Endothelial cell of umbilical vein (primary cell): ENCODE measurements around the gene RPS2. TPM values are rescaled to one million over a fixed set of nuclear protein-coding genes. Genes with fewer than 3 reads are reported as not detected.

Source experiments
- BruUV-seq: library from RNA; stranded (reverse); fragments of 400-500 nt; replicated peaks from 2 replicates; lab custom pipeline; 2021; lab: Mats Ljungman, UMichigan
- CTCF ChIA-PET: fragments of 300-600, 350-600 bp; sonication (Branson Sonifier 250); formaldehyde crosslinking; loops from one replicate; lab custom pipeline; 2021; ENCODE audit warnings: antibody characterized with exemption, inconsistent platforms; lab: Charles Lee
- POLR2A ChIA-PET: fragments of 300-600, 350-600 bp; sonication (Branson Sonifier 250); formaldehyde crosslinking; loops from one replicate; lab custom pipeline; 2021; ENCODE audit warnings: antibody characterized with exemption, inconsistent platforms; lab: Charles Lee
- DNase-seq: peaks from one replicate; pipeline ENCODE4 v3.0.0-alpha.2; 2011; ENCODE audit warnings: low read depth, low spot score
- FAIRE-seq: peaks from 2 replicates; lab custom pipeline; 2011; peaks lifted over from hg19 to GRCh38; lab: Jason Lieb, UNC
- H2AFZ ChIP-seq: 2 replicates; pipeline ENCODE4 v1.6.0; 2012; ENCODE audit warnings: low read depth, low read length, control low read depth, inconsistent platforms
- H3K27ac ChIP-seq: 2 replicates; pipeline ENCODE4 v1.5.1; 2011; ENCODE audit warnings: low read depth, mild to moderate bottlenecking, control low read depth, low read length, moderate library complexity; ENCODE audit not compliant: insufficient read depth
- H3K27me3 ChIP-seq, 2 experiments: 2 replicates each; pipeline versions ENCODE4 v1.6.0 to v1.6.1; 2011; ENCODE audit warnings: low read length in 2 of 2, mixed read lengths in 1 of 2; ENCODE audit not compliant: control insufficient read depth in 2 of 2, insufficient read depth in 2 of 2
- H3K36me3 ChIP-seq, 2 experiments: 2 replicates in 1 of 2; 3 replicates in 1 of 2; pipeline ENCODE4 v1.5.1; 2011; ENCODE audit warnings: low read length in 2 of 2, mild to moderate bottlenecking in 1 of 2, moderate library complexity in 1 of 2; ENCODE audit not compliant: control insufficient read depth in 2 of 2, insufficient read depth in 2 of 2; ENCODE audit errors: extremely low read depth in 1 of 2
- H3K4me1 ChIP-seq: 3 replicates; pipeline ENCODE4 v1.5.1; 2011; ENCODE audit warnings: mild to moderate bottlenecking, low read length; ENCODE audit not compliant: control insufficient read depth, insufficient read depth; ENCODE audit errors: extremely low read depth
- H3K4me2 ChIP-seq: 2 replicates; pipeline ENCODE4 v1.6.1; 2011; ENCODE audit warnings: low read length, control low read depth, mixed read lengths; ENCODE audit not compliant: insufficient read depth
- H3K4me3 ChIP-seq, 3 experiments: fragments of 200-600 bp in 1 of 3; sonication (generic), shearing (Covaris generic) in 1 of 3; replicated peaks in 1 of 3; 2 replicates each; pipeline ENCODE4 v1.5.1; 2011 to 2016; ENCODE audit warnings: control low read depth in 3 of 3, low read length in 3 of 3, mild to moderate bottlenecking in 2 of 3, inconsistent platforms in 1 of 3, low read depth in 1 of 3, moderate library complexity in 1 of 3; ENCODE audit not compliant: insufficient read depth in 1 of 3
- H3K79me2 ChIP-seq: 2 replicates; pipeline ENCODE4 v1.6.0; 2012; ENCODE audit warnings: low read length, inconsistent platforms; ENCODE audit not compliant: control insufficient read depth, insufficient read depth
- H3K9ac ChIP-seq: replicated peaks from 2 replicates; pipeline ENCODE3; 2011; ENCODE audit warnings: low read length, control low read depth; ENCODE audit not compliant: insufficient read depth; ENCODE audit errors: extremely low read depth
- H3K9me1 ChIP-seq: replicated peaks from 3 replicates; pipeline ENCODE4 v1.6.0; 2011; ENCODE audit warnings: mild to moderate bottlenecking, low read length; ENCODE audit not compliant: control insufficient read depth, insufficient read depth; ENCODE audit errors: extremely low read depth
- H3K9me3 ChIP-seq: replicated peaks from 2 replicates; pipeline ENCODE4 v1.5.1; 2012; ENCODE audit warnings: low read length, inconsistent platforms; ENCODE audit not compliant: control insufficient read depth, insufficient read depth
- H4K20me1 ChIP-seq: replicated peaks from 2 replicates; pipeline ENCODE3; 2011; ENCODE audit warnings: mild to moderate bottlenecking, low read length; ENCODE audit not compliant: control insufficient read depth, insufficient read depth; ENCODE audit errors: extremely low read depth
- CTCF ChIP-seq, 2 donors: IDR thresholded peaks; 1 replicate in 1 of 2; 2 replicates in 1 of 2; pipeline ENCODE4 v1.5.1; 2011; ENCODE audit warnings: low read length in 2 of 2, mild to moderate bottlenecking in 2 of 2, moderate library complexity in 2 of 2, control low read depth in 1 of 2, inconsistent platforms in 1 of 2, low read depth in 1 of 2; ENCODE audit not compliant: insufficient read depth in 1 of 2; ENCODE audit errors: extremely low read depth in 1 of 2
- EZH2 ChIP-seq: IDR thresholded peaks from 2 replicates; pipeline ENCODE4 v1.6.1; 2012; ENCODE audit warnings: borderline replicate concordance, low read depth, mild to moderate bottlenecking, moderate library complexity, low read length, inconsistent platforms; ENCODE audit not compliant: severe bottlenecking
- FOS ChIP-seq: IDR thresholded peaks from 2 replicates; pipeline ENCODE4 v1.6.1; 2011; ENCODE audit warnings: mild to moderate bottlenecking, low read length, moderate library complexity, borderline replicate concordance; ENCODE audit not compliant: insufficient read depth
- GATA2 ChIP-seq: IDR thresholded peaks from 2 replicates; pipeline ENCODE4 v1.7.0; 2011; ENCODE audit warnings: low read depth, mild to moderate bottlenecking, moderate library complexity, mixed read lengths, low read length; ENCODE audit not compliant: insufficient read length, insufficient read depth
- JUN ChIP-seq: IDR thresholded peaks from 2 replicates; pipeline ENCODE4 v1.6.1; 2011; ENCODE audit warnings: borderline replicate concordance, low read depth; ENCODE audit not compliant: insufficient read length, insufficient read depth
- MAX ChIP-seq: IDR thresholded peaks from 2 replicates; pipeline ENCODE4 v1.6.1; 2011; ENCODE audit not compliant: insufficient read depth, insufficient read length
- MYC ChIP-seq: IDR thresholded peaks from one replicate; pipeline ENCODE4 v1.6.1; 2011; ENCODE audit warnings: mild to moderate bottlenecking, low read depth, low read length
- POLR2AphosphoS5 ChIP-seq: IDR thresholded peaks from 2 replicates; pipeline ENCODE4 v1.6.1; 2012; ENCODE audit warnings: low read depth, mild to moderate bottlenecking, control low read depth, low read length, moderate library complexity; ENCODE audit not compliant: insufficient read depth
- dilution Hi-C: fragments of 300-500 bp; cut with MboI; formaldehyde crosslinking; loops from one replicate; pipeline ENCODE4 v1.15.0; 2019; ENCODE audit warnings: low sequenced_read_pairs; ENCODE audit not compliant: extremely low pct_ligation_motif_present
- intact Hi-C: fragments of 100-400 bp; cut with micrococcal nuclease; formaldehyde crosslinking; loops from one replicate; pipeline ENCODE4 v1.10.0; 2022
- polyA plus RNA-seq, 4 experiments: library from polyadenylated mRNA; depleted of rRNA in 3 of 4; stranded (reverse) in 3 of 4; unstranded in 1 of 4; fragments of >200 nt; gene quantifications; 2 replicates each; pipeline versions ENCODE4 v1.2.1 to v1.2.3, GENCODE V29; 2011 to 2012; ENCODE audit warnings: missing spikeins in 1 of 4
- total RNA-seq: library from RNA; stranded (reverse); gene quantifications from 2 replicates; pipeline ENCODE4 v1.2.3, GENCODE V29; 2021

RPS2 gene
- total and polyA plus RNA-seq, 2 donors (not counting 3 experiments of a cell fraction or from before 2014, with no cell fraction given): 2,793 to 9,021 TPM

- H3K4me1 ChIP-seq: peaks cover 48% of the 10 kb centered on the region
- intact Hi-C loops (loop anchor here (1.0 to 2.0 kb wide), 2 partner anchors 44 to 147 kb away; partner anchors contain the start of genes RPS2 and TRAF7), dilution Hi-C loops (no loop called here)
- no peaks in the 10 kb centered on the region for H3K9me1 ChIP-seq
- ChIA-PET POLR2A (interaction anchor here (0.6 to 1.0 kb wide), 2 partner anchors 14 to 138 kb away, joined by 3 to 4 read pairs; no protein-coding TSS in a partner anchor), CTCF (interaction anchor here (1.4 to 2.7 kb wide), 3 partner anchors 14 to 147 kb away, joined by 3 to 28 read pairs (median 10); partner anchors contain the start of gene TRAF7)
- H3K4me2 ChIP-seq: peak overlapping the region; percentile 92
- peaks cover 60% of the 10 kb centered on the region for H3K79me2 ChIP-seq
- H3K27ac ChIP-seq: peak overlapping the region; percentile 82
- DNase-seq: peak; percentile 36
- H3K36me3 ChIP-seq: no peaks in the 10 kb centered on the region
- no peaks in the 10 kb centered on the region for H3K27me3 ChIP-seq
- no peaks in the 10 kb centered on the region for H3K9me3 ChIP-seq
- peak; percentile 56 for FAIRE-seq
- peak overlapping the region; percentile 89 for H3K9ac ChIP-seq
- H4K20me1 ChIP-seq: no peaks in the 10 kb centered on the region
- peak overlapping the region; percentile 71 to 76 (median 72) for H3K4me3 ChIP-seq
- TF ChIP-seq MYC (no peak), EZH2 (no peak), CTCF (IDR thresholded peaks at IDR 0.05; ENCODE audit: extremely low read depth in 1 of 2, insufficient read depth in 1 of 2, low read depth in 1 of 2, low read length in 2 of 2) (no peak), POLR2AphosphoS5 (no peak), GATA2 (no peak), JUN (no peak), MAX (no peak), FOS (no peak)
- BruUV-seq: no TSS peak
- no peak overlapping the region for H2AFZ ChIP-seq
Observed at GRCh38 chr16:2008631-2009163, 44.1 kb upstream of the RPS2 start.
